Measurements from ENCODE around the gene ZDHHC11B.
"Not testable (repeated sequence)": the region's sequence is repeated elsewhere in the genome, so short reads cannot be mapped to it uniquely, and the experiment has no call there.

Gene ZDHHC11B

DNA sequence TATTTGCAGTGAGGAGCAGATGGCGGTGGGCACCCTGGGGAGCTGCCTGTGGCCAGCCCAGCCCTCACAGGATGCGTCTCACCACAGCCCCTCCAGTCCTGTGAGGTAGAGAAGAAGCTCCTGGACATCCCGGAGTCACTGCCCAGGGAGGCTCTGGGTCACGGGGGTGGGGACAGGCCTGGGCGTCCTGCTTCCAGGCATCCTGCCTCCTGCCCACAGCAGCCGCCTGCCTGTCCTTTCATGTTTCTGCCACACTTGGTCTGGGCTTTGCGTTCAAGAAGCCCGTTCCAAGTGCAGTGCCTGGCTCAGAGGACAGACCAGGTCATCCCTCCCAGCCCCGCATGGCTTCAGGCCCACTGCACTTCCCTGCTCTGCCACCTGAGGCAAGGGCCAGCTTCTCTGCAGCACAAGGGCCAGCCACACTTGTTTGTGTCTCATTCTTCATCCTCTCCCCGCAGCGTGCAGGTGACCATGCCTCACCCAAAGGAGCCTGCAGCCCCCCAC, 38.2 kb downstream of the ZDHHC11B start:
- Histone ChIP-seq H3K36me3 (replicated peaks in 1 of 2; ENCODE audit: control insufficient read depth in 2 of 2, insufficient read depth in 2 of 2, low read length in 2 of 2) (peaks cover 0 to 13% of the 10 kb centered on the region in 2 donors), H2BK120ac (ENCODE audit: low read depth, low read length) (no peak overlapping the region), H4K91ac (ENCODE audit: low read depth, low read length, poor library complexity) (no peak overlapping the region), H4K8ac (ENCODE audit: low read depth, low read length) (no peak overlapping the region), H3K9ac (ENCODE audit: low read depth, low read length, poor library complexity) (no peak overlapping the region), H3K27ac (replicated peaks; ENCODE audit: low read length) (no peak overlapping the region), H3K18ac (ENCODE audit: low read length) (peak overlapping the region; percentile 52), H3K4me2 (ENCODE audit: insufficient read depth, low read length, poor library complexity, severe bottlenecking) (no peak overlapping the region), H3K27me3 (ENCODE audit: control insufficient read depth in 3 of 3, insufficient read depth in 3 of 3, low read depth in 1 of 3, low read length in 3 of 3) (no peaks in the 10 kb centered on the region), H3K4ac (ENCODE audit: low read length) (no peak overlapping the region), H3K14ac (ENCODE audit: low read length) (peak overlapping the region; percentile 5), H2AFZ (ENCODE audit: low read length) (no peak overlapping the region), H3K9me3 (replicated peaks in 1 of 2; ENCODE audit: control insufficient read depth in 2 of 2, insufficient read depth in 1 of 2, low read depth in 1 of 2, low read length in 2 of 2) (no peaks in the 10 kb centered on the region), H2AK5ac (ENCODE audit: low read depth, low read length) (no peak overlapping the region), H2BK15ac (ENCODE audit: low read length) (no peak overlapping the region), H3K4me1 (ENCODE audit: control insufficient read depth in 2 of 2, insufficient read depth in 1 of 2, low read depth in 1 of 2, low read length in 2 of 2) (peaks cover 0 to 3% of the 10 kb centered on the region in 2 donors), H3K79me1 (ENCODE audit: low read depth, low read length) (no peaks in the 10 kb centered on the region), H3K23ac (ENCODE audit: low read depth, low read length, poor library complexity) (no peak overlapping the region), H3K4me3 (ENCODE audit: low read length in 2 of 2) (no peak overlapping the region), H2BK12ac (ENCODE audit: low read length) (no peak overlapping the region), H2BK5ac (ENCODE audit: low read length) (no peak overlapping the region)
- no CpG with 5 or more reads among the region's 11 CpGs for WGBS, 2 donors (ENCODE audit: extremely low coverage in 2 of 2, insufficient read length in 2 of 2, insufficient replicate concordance in 1 of 2)
- DNase-seq (ENCODE audit: low spot score), result no peak

DNA sequence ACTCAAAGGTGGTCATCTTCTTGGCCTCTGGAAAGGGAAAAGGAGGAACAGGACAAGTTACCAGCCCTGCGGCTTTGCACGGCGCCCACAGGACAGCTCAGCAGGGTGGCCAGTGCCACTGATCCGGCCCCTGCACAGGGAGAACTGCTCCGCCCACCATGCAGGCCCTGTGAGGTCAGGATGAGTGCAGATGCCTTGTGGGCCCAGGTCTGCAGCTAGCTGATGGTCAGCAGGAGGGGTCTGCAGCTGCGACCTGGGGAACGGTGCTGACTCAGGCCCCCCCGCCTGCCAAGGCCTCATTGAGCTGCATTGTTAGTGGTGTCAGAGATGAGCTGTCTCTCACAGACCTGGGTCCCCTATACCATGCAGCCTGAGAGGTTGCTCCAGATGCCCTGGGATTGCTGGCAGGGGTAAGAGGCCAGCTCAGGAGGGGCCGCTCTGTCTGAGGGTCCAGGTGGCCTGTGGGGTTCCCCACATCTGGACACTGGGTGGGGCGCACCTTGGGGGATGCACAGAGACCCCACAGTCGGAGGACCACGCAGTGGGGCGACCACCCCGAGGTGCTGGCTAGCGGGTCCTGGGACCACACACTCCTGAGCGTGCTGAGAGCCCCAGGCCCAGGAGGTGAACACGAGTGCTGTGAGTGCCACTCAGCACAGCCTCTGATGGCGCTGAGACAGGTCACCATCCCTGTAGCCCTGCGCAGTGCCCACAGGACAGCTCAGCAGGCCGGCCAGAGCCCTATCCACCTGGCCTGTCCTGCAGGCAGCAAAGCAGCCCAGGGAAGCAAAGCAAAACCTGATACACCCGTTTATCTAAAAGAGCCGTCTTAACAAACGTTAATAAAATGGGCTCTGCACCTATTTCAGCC, 39.0 kb downstream of the ZDHHC11B start:
- WGBS, 2 donors (ENCODE audit: extremely low coverage in 2 of 2, insufficient read length in 2 of 2, insufficient replicate concordance in 1 of 2), result no CpG with 5 or more reads among the region's 23 CpGs
- H3K4me1 ChIP-seq (ENCODE audit: control insufficient read depth in 2 of 2, insufficient read depth in 1 of 2, low read depth in 1 of 2, low read length in 2 of 2); H2AFZ ChIP-seq (ENCODE audit: low read length); H3K9me3 ChIP-seq (replicated peaks in 1 of 2; ENCODE audit: control insufficient read depth in 2 of 2, insufficient read depth in 1 of 2, low read depth in 1 of 2, low read length in 2 of 2); H3K9ac ChIP-seq (ENCODE audit: low read depth, low read length, poor library complexity); H3K4me3 ChIP-seq (ENCODE audit: low read length in 2 of 2); H3K27ac ChIP-seq (replicated peaks; ENCODE audit: low read length); H3K4ac ChIP-seq (ENCODE audit: low read length); H3K27me3 ChIP-seq (ENCODE audit: control insufficient read depth in 3 of 3, insufficient read depth in 3 of 3, low read depth in 1 of 3, low read length in 3 of 3); DNase-seq (ENCODE audit: low spot score); H3K79me1 ChIP-seq (ENCODE audit: low read depth, low read length); H3K4me2 ChIP-seq (ENCODE audit: insufficient read depth, low read length, poor library complexity, severe bottlenecking); H2BK5ac ChIP-seq (ENCODE audit: low read length); H2BK120ac ChIP-seq (ENCODE audit: low read depth, low read length); H4K91ac ChIP-seq (ENCODE audit: low read depth, low read length, poor library complexity): not testable (repeated sequence)
- peak overlapping the region; percentile 85 for H2BK15ac ChIP-seq (ENCODE audit: low read length)
- H3K36me3 ChIP-seq (replicated peaks in 1 of 2; ENCODE audit: control insufficient read depth in 2 of 2, insufficient read depth in 2 of 2, low read length in 2 of 2), result peaks cover 0 to 13% of the 10 kb centered on the region in 2 donors
- peak overlapping the region; percentile 88 for H3K18ac ChIP-seq (ENCODE audit: low read length)
- H3K14ac ChIP-seq (ENCODE audit: low read length), result peak overlapping the region; percentile 97
- peak overlapping the region; percentile 97 for H3K23ac ChIP-seq (ENCODE audit: low read depth, low read length, poor library complexity)
- H2BK12ac ChIP-seq (ENCODE audit: low read length), result peak overlapping the region; percentile 58
- H4K8ac ChIP-seq (ENCODE audit: low read depth, low read length), result peak overlapping the region; percentile 72
- H2AK5ac ChIP-seq (ENCODE audit: low read depth, low read length), result peak overlapping the region; percentile 70

DNA sequence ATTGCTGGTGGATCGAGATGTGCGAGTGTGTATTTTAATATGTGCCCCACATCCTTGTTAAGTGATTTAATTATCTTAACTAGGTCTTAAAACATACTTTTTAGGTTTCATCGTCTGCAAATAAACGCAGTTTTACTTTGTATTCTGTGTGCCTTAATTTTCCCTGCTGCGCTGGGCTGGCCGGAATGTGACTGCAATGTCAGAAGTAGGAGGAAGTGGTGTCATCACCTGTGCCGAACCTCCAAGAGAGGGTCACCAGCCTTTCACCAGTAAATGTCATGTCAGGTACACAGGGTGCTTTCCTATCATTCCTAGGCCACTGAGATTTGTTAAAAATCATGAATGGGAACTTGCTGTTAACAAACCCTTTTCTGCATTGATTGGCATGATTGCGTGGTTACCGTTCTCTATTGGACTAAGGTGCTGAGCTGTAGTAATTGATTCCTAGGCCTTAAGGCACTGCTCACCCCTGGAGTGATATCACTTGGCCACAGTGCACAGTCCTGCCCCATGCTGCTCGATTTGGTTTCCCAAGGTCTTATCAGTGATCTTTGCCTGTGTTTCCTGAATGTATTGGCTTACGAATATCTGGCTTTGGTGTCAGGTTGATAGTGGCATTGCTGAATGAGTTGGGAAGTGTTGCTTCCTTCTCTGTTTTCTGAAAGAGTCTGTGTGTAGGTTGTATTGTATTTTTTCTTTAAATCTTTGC, 40.7 kb downstream of the ZDHHC11B start:
- not testable (repeated sequence) for H2BK120ac ChIP-seq (ENCODE audit: low read depth, low read length); H4K91ac ChIP-seq (ENCODE audit: low read depth, low read length, poor library complexity); H3K27ac ChIP-seq (replicated peaks; ENCODE audit: low read length); H3K79me1 ChIP-seq (ENCODE audit: low read depth, low read length); H2BK15ac ChIP-seq (ENCODE audit: low read length); H3K4me3 ChIP-seq (ENCODE audit: low read length in 2 of 2); H3K23ac ChIP-seq (ENCODE audit: low read depth, low read length, poor library complexity); H3K27me3 ChIP-seq (ENCODE audit: control insufficient read depth in 3 of 3, insufficient read depth in 3 of 3, low read depth in 1 of 3, low read length in 3 of 3); H2AFZ ChIP-seq (ENCODE audit: low read length); H2BK5ac ChIP-seq (ENCODE audit: low read length); H3K4ac ChIP-seq (ENCODE audit: low read length); H3K14ac ChIP-seq (ENCODE audit: low read length); H2BK12ac ChIP-seq (ENCODE audit: low read length); H3K4me1 ChIP-seq (ENCODE audit: control insufficient read depth in 2 of 2, insufficient read depth in 1 of 2, low read depth in 1 of 2, low read length in 2 of 2); H3K4me2 ChIP-seq (ENCODE audit: insufficient read depth, low read length, poor library complexity, severe bottlenecking); H3K9me3 ChIP-seq (replicated peaks in 1 of 2; ENCODE audit: control insufficient read depth in 2 of 2, insufficient read depth in 1 of 2, low read depth in 1 of 2, low read length in 2 of 2); H3K9ac ChIP-seq (ENCODE audit: low read depth, low read length, poor library complexity); H3K18ac ChIP-seq (ENCODE audit: low read length); H4K8ac ChIP-seq (ENCODE audit: low read depth, low read length); H2AK5ac ChIP-seq (ENCODE audit: low read depth, low read length); DNase-seq (ENCODE audit: low spot score)
- WGBS, 2 donors (ENCODE audit: extremely low coverage in 2 of 2, insufficient read length in 2 of 2, insufficient replicate concordance in 1 of 2), result no CpG with 5 or more reads among the region's 11 CpGs
- H3K36me3 ChIP-seq (replicated peaks in 1 of 2; ENCODE audit: control insufficient read depth in 2 of 2, insufficient read depth in 2 of 2, low read length in 2 of 2), result peaks cover 0 to 13% of the 10 kb centered on the region in 2 donors

- H3K79me1 ChIP-seq (ENCODE audit: low read depth, low read length); H3K9me3 ChIP-seq (replicated peaks in 1 of 2; ENCODE audit: control insufficient read depth in 2 of 2, insufficient read depth in 1 of 2, low read depth in 1 of 2, low read length in 2 of 2); H2BK5ac ChIP-seq (ENCODE audit: low read length); H2AFZ ChIP-seq (ENCODE audit: low read length); H3K27me3 ChIP-seq (ENCODE audit: control insufficient read depth in 3 of 3, insufficient read depth in 3 of 3, low read depth in 1 of 3, low read length in 3 of 3); H3K14ac ChIP-seq (ENCODE audit: low read length); DNase-seq (ENCODE audit: low spot score); H4K8ac ChIP-seq (ENCODE audit: low read depth, low read length); H3K4ac ChIP-seq (ENCODE audit: low read length); H3K4me2 ChIP-seq (ENCODE audit: insufficient read depth, low read length, poor library complexity, severe bottlenecking); H3K23ac ChIP-seq (ENCODE audit: low read depth, low read length, poor library complexity); H3K4me3 ChIP-seq (ENCODE audit: low read length in 2 of 2); H3K9ac ChIP-seq (ENCODE audit: low read depth, low read length, poor library complexity); H2BK12ac ChIP-seq (ENCODE audit: low read length); H2BK120ac ChIP-seq (ENCODE audit: low read depth, low read length); H2BK15ac ChIP-seq (ENCODE audit: low read length); H4K91ac ChIP-seq (ENCODE audit: low read depth, low read length, poor library complexity); H3K4me1 ChIP-seq (ENCODE audit: control insufficient read depth in 2 of 2, insufficient read depth in 1 of 2, low read depth in 1 of 2, low read length in 2 of 2); H3K36me3 ChIP-seq (replicated peaks in 1 of 2; ENCODE audit: control insufficient read depth in 2 of 2, insufficient read depth in 2 of 2, low read length in 2 of 2); H3K18ac ChIP-seq (ENCODE audit: low read length); H2AK5ac ChIP-seq (ENCODE audit: low read depth, low read length); H3K27ac ChIP-seq (replicated peaks; ENCODE audit: low read length): not testable (repeated sequence)
- WGBS, 2 donors (ENCODE audit: extremely low coverage in 2 of 2, insufficient read length in 2 of 2, insufficient replicate concordance in 1 of 2), result no CpG with 5 or more reads among the region's 6 CpGs
Observed at GRCh38 chr5:742276-742675, 42.3 kb downstream of the ZDHHC11B start.
